Neural cell (in vitro differentiated cells): Measurements from ENCODE around the gene APOBEC3H. TPM values are rescaled to one million over a fixed set of nuclear protein-coding genes. Genes with fewer than 3 reads are reported as not detected.

Experiments used
- H2AFZ ChIP-seq: fragments of 200-600, 300-800 bp; sonication (generic), shearing (Covaris generic); 2 replicates; pipeline ENCODE4 v1.6.0; 2014; ENCODE audit warnings: low read depth, mild to moderate bottlenecking, antibody characterized with exemption, low read length, moderate library complexity
- H3F3A ChIP-seq: fragments of 200-600 bp; shearing (Covaris generic); 2 replicates; pipeline ENCODE4 v1.6.1; 2016; ENCODE audit warnings: mild to moderate bottlenecking, moderate library complexity, mixed read lengths, antibody characterized with exemption, low read length; ENCODE audit not compliant: insufficient read depth, poor library complexity, severe bottlenecking
- H3K27ac ChIP-seq: fragments of 200-600, 300-800 bp; sonication (generic), shearing (Covaris generic); 2 replicates; pipeline ENCODE4 v1.5.1; 2014; ENCODE audit warnings: mild to moderate bottlenecking, low read length, moderate library complexity
- H3K27me3 ChIP-seq: fragments of 300-800, 200-600 bp; sonication (generic), shearing (Covaris generic); 2 replicates; pipeline ENCODE4 v1.6.0; 2014; ENCODE audit warnings: mild to moderate bottlenecking, low read depth, low read length, moderate library complexity; ENCODE audit not compliant: insufficient read depth
- H3K36me3 ChIP-seq: fragments of 300-800, 200-600 bp; sonication (generic), shearing (Covaris generic); 2 replicates; pipeline ENCODE4 v1.5.1; 2014; ENCODE audit warnings: mild to moderate bottlenecking, antibody characterized with exemption, low read length, moderate library complexity; ENCODE audit not compliant: insufficient read depth
- H3K4me2 ChIP-seq: fragments of 300-800, 200-600 bp; sonication (generic), shearing (Covaris generic); 2 replicates; pipeline ENCODE4 v1.6.0; 2014; ENCODE audit warnings: mild to moderate bottlenecking, low read length
- H3K4me3 ChIP-seq: fragments of 300-800, 200-600 bp; sonication (generic), shearing (Covaris generic); 2 replicates; pipeline ENCODE4 v1.5.1; 2014; ENCODE audit warnings: mild to moderate bottlenecking, low read length, moderate library complexity
- H3K79me2 ChIP-seq: fragments of 200-600 bp; shearing (Covaris generic); replicated peaks from 2 replicates; pipeline ENCODE4 v1.6.0; 2014; ENCODE audit warnings: mild to moderate bottlenecking, low read length, moderate library complexity; ENCODE audit not compliant: insufficient read depth
- H3K9ac ChIP-seq: fragments of 300-800, 200-600 bp; sonication (generic), shearing (Covaris generic); 2 replicates; pipeline ENCODE4 v1.6.1; 2016; ENCODE audit warnings: mild to moderate bottlenecking, low read length, mixed read lengths
- H3K9me2 ChIP-seq: fragments of 200-600 bp; shearing (Covaris generic); 2 replicates; pipeline ENCODE4 v1.6.1; 2016; ENCODE audit warnings: mild to moderate bottlenecking, low read length, mixed read lengths; ENCODE audit not compliant: insufficient read depth
- H3K9me3 ChIP-seq: fragments of 200-600, 300-800 bp; sonication (generic), shearing (Covaris generic); 2 replicates; pipeline ENCODE4 v1.6.1; 2016; ENCODE audit warnings: mild to moderate bottlenecking, mixed run types, low read length, moderate library complexity, mixed read lengths
- H4K20me1 ChIP-seq: fragments of 200-600 bp; shearing (Covaris generic); 2 replicates; pipeline ENCODE4 v1.6.1; 2016; ENCODE audit warnings: mild to moderate bottlenecking, mixed run types; ENCODE audit not compliant: insufficient read depth
- CTCF ChIP-seq: fragments of 450-650 bp; IDR thresholded peaks from 2 replicates; pipeline ENCODE4 v1.5.1; 2014; ENCODE audit warnings: antibody characterized with exemption, mild to moderate bottlenecking, moderate library complexity; ENCODE audit not compliant: poor library complexity, severe bottlenecking
- EP300 ChIP-seq: fragments of 450-650 bp; conservative IDR thresholded peaks from 2 replicates; pipeline ENCODE4 v1.6.1; 2014; ENCODE audit warnings: antibody characterized with exemption, mild to moderate bottlenecking, moderate library complexity; ENCODE audit not compliant: poor library complexity, severe bottlenecking
- EZH2 ChIP-seq: fragments of 200-600, 300-800 bp; shearing (Covaris generic), sonication (generic); IDR thresholded peaks from 2 replicates; pipeline ENCODE4 v1.6.1; 2014; ENCODE audit warnings: antibody characterized with exemption, low read length, borderline replicate concordance, mild to moderate bottlenecking; ENCODE audit not compliant: insufficient read depth, poor library complexity, severe bottlenecking
- MXI1 ChIP-seq: fragments of 450-650 bp; conservative IDR thresholded peaks from 2 replicates; pipeline ENCODE4 v1.6.1; 2014; ENCODE audit warnings: antibody characterized with exemption, mild to moderate bottlenecking; ENCODE audit not compliant: poor library complexity, severe bottlenecking
- POLR2AphosphoS5 ChIP-seq: IDR thresholded peaks from 2 replicates; pipeline ENCODE4 v1.6.1; 2012
- RAD21 ChIP-seq: fragments of 450-650 bp; conservative IDR thresholded peaks from 2 replicates; pipeline ENCODE4 v1.6.1; 2014; ENCODE audit warnings: antibody characterized with exemption, mild to moderate bottlenecking, moderate library complexity
- SMC3 ChIP-seq: fragments of 450-650 bp; conservative IDR thresholded peaks from 2 replicates; pipeline ENCODE4 v1.6.1; 2014; ENCODE audit warnings: antibody characterized with exemption, mild to moderate bottlenecking, moderate library complexity; ENCODE audit not compliant: poor library complexity
- TAF1 ChIP-seq: IDR thresholded peaks from 2 replicates; pipeline ENCODE4 v1.6.1; 2012; ENCODE audit warnings: low read depth
- polyA plus RNA-seq: library from polyadenylated mRNA; depleted of rRNA; stranded (reverse); fragments of >200 nt; gene quantifications from 2 replicates; pipeline ENCODE4 v1.2.3, GENCODE V29; 2014
- TF ChIP-seq, protein P1 (sequence below): IDR thresholded peaks from 2 replicates; pipeline ENCODE4 v1.6.1; 2012; ENCODE audit warnings: borderline replicate concordance

The APOBEC3H gene
- polyA plus RNA-seq, 1 donor from 2014 or later, result not detected

DNA sequence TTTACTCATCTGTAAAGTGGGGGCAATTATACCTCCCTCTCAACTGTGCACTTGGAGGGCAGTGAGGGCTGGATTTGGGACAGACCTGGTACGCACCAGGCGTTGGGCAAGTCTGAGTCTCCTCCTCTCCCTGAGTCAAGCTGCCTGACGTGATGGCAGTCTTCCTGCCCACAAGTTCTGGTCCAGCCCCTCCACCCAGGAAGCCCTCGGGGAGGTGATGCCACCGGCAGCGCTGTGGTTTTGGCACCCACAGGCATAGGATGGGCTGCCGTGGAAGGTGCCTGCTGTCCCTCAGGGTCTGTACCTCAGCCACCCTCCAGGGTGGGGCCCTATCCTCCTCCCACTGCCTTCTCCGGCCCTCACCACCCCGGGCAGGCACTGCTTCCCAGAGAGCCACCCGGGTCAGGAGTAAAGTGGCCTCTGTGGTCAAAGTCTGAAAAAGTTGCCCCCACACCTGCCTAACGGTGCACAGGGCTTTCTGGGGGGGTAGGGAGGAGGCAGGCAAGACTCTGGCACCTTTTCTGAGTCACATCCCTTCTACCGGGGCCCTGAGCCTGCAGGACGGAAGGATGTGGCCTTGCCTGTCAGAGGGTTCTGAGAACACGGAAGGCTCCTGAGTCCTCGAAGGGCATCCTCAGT, 6.5 kb upstream of the APOBEC3H start:
- no peak overlapping the region for H3K9ac ChIP-seq
- H3K4me2 ChIP-seq, result no peak overlapping the region
- H3K36me3 ChIP-seq, result no peaks in the 10 kb centered on the region
- no peaks in the 10 kb centered on the region for H3K27me3 ChIP-seq
- no peak overlapping the region for H3K4me3 ChIP-seq
- H3K9me3 ChIP-seq, result no peaks in the 10 kb centered on the region
- TF ChIP-seq SMC3, result no peak
- no peaks in the 10 kb centered on the region for H3K9me2 ChIP-seq
- no peaks in the 10 kb centered on the region for H3F3A ChIP-seq
- H2AFZ ChIP-seq, result no peak overlapping the region
- no peaks in the 10 kb centered on the region for H3K79me2 ChIP-seq
- no peaks in the 10 kb centered on the region for H4K20me1 ChIP-seq
- H3K27ac ChIP-seq, result no peak overlapping the region

DNA sequence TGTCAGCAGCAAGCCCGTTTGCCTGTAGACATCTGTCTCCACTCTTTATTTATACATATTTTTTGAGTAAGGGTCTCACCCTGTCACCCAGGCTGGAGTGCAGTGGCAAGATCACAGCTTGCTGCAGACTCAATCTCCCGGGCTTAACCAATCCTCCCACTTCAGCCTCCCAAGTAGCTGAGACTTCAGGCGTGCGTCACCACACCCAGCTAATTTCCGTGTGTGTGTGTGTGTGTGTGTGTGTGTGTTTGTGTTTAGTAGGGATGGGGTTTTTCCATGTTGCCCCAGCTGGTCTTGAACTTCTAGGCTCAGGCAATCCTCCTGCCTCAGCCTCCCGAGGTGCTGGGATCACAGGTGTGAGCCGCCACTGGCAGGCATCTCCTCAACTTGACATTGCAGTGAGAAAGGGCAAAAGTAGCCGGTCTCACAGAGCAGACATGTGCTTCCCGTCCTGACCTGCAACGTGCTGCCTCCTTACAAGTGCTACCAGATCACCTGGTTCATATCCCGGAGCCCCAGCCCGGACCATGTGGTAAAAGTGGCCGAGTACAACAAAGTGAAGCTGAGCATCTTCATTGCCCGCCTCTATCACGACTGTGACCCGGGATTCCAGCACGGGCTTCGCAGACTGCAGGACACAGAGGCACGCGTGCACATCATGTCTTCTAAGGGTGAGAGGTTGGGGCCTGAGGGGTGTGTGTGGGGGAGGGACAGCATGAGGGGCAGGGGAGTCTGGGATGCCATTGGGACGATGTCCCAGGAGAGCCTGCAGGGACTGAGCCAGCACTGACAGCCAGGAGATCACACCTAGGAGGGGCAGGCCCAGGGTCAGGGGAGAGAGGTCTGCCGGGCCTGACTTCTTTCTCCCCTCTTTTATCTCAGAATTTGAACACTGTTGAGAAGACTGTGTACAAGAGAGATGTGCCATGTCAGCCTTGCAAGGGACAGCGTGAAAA, 5.6 kb upstream of the APOBEC3H start:
- no peak overlapping the region for H3K27ac ChIP-seq
- no peaks in the 10 kb centered on the region for H3F3A ChIP-seq
- H3K9ac ChIP-seq, result no peak overlapping the region
- H3K27me3 ChIP-seq, result no peaks in the 10 kb centered on the region
- no peaks in the 10 kb centered on the region for H3K9me3 ChIP-seq
- no peaks in the 10 kb centered on the region for H3K9me2 ChIP-seq
- H3K36me3 ChIP-seq, result no peaks in the 10 kb centered on the region
- no peak overlapping the region for H3K4me3 ChIP-seq
- H3K79me2 ChIP-seq, result no peaks in the 10 kb centered on the region
- no peak overlapping the region for H3K4me2 ChIP-seq
- no peak overlapping the region for H2AFZ ChIP-seq
- no peaks in the 10 kb centered on the region for H4K20me1 ChIP-seq
- TF ChIP-seq CTCF, result no peak
- TF ChIP-seq SMC3, result no peak

GRCh38 chr22:39092111-39092862, 4.8 kb upstream of the APOBEC3H start:
- TF ChIP-seq EZH2 (no peak), SMC3 (no peak), TAF1 (no peak), EP300 (no peak), CTCF (no peak), POLR2AphosphoS5 (no peak), MXI1 (no peak), RAD21 (no peak)
- TF ChIP-seq, protein P1, sequence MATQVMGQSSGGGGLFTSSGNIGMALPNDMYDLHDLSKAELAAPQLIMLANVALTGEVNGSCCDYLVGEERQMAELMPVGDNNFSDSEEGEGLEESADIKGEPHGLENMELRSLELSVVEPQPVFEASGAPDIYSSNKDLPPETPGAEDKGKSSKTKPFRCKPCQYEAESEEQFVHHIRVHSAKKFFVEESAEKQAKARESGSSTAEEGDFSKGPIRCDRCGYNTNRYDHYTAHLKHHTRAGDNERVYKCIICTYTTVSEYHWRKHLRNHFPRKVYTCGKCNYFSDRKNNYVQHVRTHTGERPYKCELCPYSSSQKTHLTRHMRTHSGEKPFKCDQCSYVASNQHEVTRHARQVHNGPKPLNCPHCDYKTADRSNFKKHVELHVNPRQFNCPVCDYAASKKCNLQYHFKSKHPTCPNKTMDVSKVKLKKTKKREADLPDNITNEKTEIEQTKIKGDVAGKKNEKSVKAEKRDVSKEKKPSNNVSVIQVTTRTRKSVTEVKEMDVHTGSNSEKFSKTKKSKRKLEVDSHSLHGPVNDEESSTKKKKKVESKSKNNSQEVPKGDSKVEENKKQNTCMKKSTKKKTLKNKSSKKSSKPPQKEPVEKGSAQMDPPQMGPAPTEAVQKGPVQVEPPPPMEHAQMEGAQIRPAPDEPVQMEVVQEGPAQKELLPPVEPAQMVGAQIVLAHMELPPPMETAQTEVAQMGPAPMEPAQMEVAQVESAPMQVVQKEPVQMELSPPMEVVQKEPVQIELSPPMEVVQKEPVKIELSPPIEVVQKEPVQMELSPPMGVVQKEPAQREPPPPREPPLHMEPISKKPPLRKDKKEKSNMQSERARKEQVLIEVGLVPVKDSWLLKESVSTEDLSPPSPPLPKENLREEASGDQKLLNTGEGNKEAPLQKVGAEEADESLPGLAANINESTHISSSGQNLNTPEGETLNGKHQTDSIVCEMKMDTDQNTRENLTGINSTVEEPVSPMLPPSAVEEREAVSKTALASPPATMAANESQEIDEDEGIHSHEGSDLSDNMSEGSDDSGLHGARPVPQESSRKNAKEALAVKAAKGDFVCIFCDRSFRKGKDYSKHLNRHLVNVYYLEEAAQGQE, result no peak
- H3K4me3 ChIP-seq, result no peak overlapping the region
- H2AFZ ChIP-seq, result no peak overlapping the region
- H3K9me2 ChIP-seq, result no peaks in the 10 kb centered on the region
- H3K27ac ChIP-seq, result no peak overlapping the region
- H3K9ac ChIP-seq, result no peak overlapping the region
- H3K9me3 ChIP-seq, result no peaks in the 10 kb centered on the region
- H4K20me1 ChIP-seq, result no peaks in the 10 kb centered on the region
- H3K36me3 ChIP-seq, result no peaks in the 10 kb centered on the region
- H3K27me3 ChIP-seq, result no peaks in the 10 kb centered on the region
- H3F3A ChIP-seq, result no peaks in the 10 kb centered on the region
- no peak overlapping the region for H3K4me2 ChIP-seq
- H3K79me2 ChIP-seq, result no peaks in the 10 kb centered on the region
